ENCODE measurements around the gene DTL. TPM values are rescaled to one million over a fixed set of nuclear protein-coding genes. Genes with fewer than 3 reads are reported as not detected.

The DTL gene
- total RNA-seq, 1 donor from 2014 or later, result 0.43 TPM

DNA sequence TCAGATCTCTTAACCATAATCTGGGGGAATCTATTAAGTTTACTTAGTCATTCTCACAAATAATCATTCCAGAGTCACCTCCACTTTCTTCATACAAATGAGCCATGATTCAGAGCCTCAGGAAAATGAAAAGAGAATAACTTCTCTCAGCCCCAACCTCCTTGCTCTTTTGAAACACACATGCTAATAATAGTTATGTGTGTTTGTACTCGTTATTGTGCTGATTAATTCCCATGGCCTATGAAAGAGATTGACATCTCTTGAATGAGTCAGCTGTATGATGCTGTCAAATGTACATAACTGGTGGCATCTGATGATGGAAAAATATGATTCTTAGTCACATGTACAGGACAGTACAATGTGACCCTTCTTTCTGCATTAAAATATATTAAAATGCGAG lies 41.5 kb downstream of the DTL start:
- intact Hi-C loops (cut with DNase I), result loop anchor here (10.0 kb wide), 1 partner anchor 158 kb away; no protein-coding TSS in a partner anchor
- no peak for ATAC-seq (ENCODE audit: poor library complexity)
- no peak for DNase-seq

DNA sequence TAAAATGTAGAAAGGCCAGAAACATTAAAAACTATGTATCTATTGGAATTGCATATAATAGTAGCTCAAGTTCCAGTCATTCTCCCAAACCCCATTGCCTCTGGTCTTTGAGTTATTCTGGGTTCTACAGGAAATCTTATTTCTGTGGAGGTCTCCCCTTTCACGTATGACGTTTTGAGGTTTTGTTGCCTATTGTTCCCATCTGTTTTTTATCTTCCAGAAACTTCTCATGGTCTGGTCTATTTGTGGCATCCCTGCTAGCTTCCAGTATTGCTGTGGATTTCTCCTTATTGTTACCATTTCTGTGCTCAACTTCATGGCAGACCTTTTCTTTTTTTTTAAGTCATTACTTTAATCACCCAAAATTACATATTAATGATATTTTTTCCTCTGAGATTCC lies 43.3 kb downstream of the DTL start:
- intact Hi-C loops (cut with DNase I), result loop anchor here (10.0 kb wide), 1 partner anchor 156 kb away; no protein-coding TSS in a partner anchor
- no peak for DNase-seq
- no peak for ATAC-seq (ENCODE audit: poor library complexity)

DNA sequence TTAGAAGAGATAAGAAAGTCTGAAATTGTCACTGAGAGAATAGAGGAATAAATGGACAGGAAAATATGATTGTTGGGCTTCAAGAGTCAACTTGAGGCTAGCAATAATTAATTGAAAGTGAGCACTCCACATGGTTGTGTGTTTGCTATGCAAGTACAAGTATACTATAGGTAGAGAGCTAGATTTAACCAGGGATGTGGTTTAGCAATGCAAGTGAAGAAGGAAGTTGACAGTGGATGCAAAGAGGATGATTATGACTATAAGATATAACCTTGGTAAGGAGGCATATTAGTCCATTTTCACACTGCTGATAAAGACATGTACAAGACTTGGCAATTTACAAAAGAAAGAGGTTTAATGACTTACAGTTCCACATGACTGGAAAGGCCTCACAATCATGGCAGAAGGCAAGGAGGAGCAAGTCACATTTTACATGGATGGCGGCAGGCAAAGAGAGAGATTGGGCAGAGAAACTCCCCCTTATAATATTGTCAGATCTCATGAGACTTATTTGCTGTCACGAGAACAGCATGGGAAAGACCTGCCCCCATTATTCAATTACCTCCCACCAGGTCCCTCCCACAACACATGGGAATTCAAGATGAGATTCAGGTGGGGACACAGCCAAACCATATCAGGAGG lies 47.3 kb downstream of the DTL start:
- DNase-seq (no peak), ATAC-seq (ENCODE audit: poor library complexity) (no peak)
- intact Hi-C loops (cut with DNase I), result no loop called here

DNA sequence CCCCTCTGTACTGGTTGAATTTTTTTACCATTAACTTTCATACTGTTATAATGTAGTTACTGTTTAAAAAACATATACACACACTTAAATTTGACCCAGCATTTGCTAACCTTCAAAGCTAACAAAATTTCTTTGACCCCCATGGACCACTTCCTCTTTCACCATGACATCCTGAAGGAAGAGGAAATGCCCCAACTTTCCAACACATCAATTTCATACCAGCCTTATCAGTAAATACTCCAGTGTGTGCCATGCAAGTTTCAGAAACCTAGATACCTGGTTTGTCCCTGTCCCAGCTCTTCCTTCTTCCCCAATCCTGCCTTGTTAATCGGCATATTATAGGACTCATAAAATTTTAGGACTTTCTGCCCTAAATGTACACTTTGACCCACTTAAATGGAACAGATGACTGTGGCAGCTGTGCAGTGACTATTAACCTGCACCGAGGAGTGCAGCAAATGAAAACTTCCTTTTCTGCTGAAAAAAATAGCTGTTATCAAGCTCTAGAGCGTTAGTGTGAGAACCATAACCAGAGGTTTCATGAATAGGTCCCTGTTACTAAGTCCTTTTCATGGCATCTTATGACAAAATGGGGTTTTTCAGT lies 54.1 kb downstream of the DTL start:
- no peak for ATAC-seq (ENCODE audit: poor library complexity)
- intact Hi-C loops (cut with DNase I), result no loop called here
- DNase-seq, result no peak

DNA sequence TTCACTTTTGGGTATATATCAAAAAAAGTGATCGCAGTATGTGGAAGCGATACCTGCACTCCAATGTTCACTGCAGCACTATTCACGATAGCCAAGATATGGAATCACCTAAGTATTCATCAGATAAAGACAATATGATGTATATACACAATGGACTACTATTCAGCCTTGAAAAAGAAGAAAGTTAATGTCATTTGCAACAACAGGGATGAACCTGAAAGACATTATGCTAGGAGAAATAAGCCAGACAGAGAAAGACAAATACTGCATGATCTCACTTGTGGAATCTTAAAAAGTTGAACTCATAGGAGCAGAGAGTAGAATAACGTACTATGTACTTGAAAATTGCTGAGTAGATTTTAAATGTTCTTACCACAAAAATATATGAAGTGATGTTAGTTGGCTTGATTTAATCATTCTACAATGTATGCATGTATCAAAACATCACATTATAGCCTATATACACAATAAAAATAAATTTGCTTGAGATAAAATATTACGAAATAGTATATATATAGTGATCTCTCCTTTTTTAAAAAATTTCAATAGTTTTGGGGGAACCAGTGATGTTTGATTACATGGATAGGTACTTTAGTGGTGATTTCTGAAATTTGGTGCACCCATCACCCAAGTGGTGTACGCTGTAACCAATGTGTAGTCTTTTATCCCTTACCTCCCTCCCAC lies 56.0 kb downstream of the DTL start:
- no peak for DNase-seq
- ATAC-seq (ENCODE audit: poor library complexity), result no peak
- intact Hi-C loops (cut with DNase I), result no loop called here

DNA sequence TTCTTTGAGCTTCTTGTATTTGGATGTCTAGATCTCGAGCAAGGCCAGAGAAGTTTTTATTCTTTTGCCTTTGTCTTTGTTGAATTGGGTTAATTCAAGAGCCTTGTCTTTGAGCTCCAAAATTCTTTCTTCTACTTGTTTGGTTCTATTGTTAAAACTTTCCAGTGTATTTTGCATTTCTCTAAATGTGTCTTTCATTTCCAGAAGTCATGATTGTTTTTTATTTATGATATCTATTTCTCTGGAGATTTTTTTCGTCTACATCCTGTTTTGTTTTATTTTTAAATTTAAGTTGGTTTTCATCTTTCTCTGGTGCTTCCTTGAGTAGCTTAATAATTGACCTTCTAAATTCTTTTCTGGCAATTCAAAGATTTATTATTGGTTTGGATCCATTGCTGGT lies 61.8 kb downstream of the DTL start:
- intact Hi-C loops (cut with DNase I), result no loop called here
- no peak for DNase-seq

DNA sequence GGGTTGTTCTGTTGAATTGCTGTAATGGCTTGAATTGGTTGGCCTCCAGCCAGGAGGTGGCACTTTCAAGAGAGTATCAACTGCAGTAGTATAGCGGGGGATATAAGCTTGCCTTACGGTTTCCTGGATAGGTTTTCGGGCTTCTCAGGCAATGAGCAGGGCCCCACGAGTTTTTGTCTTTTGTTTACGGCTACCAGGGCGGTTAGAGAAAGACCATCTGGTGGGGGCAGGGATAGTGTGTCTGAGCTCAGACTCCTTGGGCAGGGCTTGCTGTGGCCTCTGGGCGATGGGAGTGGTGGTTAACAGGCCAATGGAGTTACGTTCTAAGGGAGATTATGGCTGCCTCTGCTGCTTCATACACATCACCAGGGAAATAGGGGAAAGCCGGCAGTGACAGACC lies 62.8 kb downstream of the DTL start:
- no peak for ATAC-seq (ENCODE audit: poor library complexity)
- intact Hi-C loops (cut with DNase I), result no loop called here
- no peak for DNase-seq

More for the DNA sequence above, 61.8 kb downstream of the DTL start:
- ATAC-seq (ENCODE audit: poor library complexity), result no peak

DNA sequence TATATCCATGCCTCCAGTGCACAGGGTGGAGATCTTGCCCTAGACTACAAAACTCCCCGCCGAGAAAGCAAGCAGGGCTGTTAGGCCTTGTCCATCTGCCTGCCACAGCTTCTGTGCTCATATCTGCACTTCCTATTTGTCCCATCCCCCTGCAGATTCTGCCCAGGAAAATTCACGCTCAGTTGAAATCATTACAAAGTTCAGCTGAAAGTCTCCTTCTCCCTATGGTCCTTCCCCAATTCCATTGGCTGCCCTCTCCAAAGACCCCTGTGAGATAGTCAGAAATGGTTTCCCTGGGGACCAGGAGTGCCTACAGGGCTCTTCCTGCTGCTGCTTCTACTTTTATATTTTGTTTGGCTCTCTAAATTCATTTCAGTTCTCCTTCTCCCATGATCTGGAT lies 63.2 kb downstream of the DTL start:
- no peak for ATAC-seq (ENCODE audit: poor library complexity)
- intact Hi-C loops (cut with DNase I), result no loop called here
- no peak for DNase-seq

DNA sequence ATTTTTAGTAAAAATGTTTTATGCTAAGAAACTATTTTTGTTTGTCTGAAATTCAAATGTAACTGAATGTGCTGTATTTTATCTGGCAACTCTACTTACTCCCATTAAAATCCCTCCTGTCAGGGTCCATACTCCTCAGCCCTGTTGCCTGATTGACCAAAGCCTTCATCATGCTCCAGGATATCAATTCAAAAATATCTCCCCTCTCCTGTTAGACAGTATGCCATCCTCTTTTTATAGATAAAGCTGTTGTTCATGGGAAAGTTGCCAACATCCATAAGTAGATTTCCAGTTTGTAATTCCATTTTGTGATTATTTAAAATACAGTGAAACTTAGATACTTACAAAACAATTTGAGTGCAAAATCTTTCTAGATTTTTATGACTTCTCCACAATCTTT lies 65.7 kb downstream of the DTL start:
- DNase-seq (no peak), ATAC-seq (ENCODE audit: poor library complexity) (no peak)
- intact Hi-C loops (cut with DNase I), result no loop called here

DNA sequence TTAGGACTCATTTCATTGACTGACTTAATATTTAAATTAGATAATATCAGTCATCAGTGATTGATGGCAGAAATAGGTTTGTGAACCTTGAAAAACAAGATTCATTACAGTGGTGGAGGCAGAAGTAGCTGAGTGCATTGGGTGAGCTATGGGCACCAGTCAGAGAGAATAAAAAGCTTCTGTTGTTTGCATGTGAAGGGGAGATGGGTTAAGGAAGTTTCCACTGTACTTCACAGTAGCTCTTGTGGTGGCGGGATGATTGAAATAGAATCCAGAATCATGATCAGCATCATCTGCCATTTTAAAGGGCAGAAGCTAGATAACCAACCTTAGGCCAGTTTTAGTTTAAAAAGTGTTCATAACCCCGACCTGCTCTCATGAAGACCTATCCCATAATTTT lies 66.2 kb downstream of the DTL start:
- intact Hi-C loops (cut with DNase I), result no loop called here
- no peak for ATAC-seq (ENCODE audit: poor library complexity)
- DNase-seq, result no peak

DNA sequence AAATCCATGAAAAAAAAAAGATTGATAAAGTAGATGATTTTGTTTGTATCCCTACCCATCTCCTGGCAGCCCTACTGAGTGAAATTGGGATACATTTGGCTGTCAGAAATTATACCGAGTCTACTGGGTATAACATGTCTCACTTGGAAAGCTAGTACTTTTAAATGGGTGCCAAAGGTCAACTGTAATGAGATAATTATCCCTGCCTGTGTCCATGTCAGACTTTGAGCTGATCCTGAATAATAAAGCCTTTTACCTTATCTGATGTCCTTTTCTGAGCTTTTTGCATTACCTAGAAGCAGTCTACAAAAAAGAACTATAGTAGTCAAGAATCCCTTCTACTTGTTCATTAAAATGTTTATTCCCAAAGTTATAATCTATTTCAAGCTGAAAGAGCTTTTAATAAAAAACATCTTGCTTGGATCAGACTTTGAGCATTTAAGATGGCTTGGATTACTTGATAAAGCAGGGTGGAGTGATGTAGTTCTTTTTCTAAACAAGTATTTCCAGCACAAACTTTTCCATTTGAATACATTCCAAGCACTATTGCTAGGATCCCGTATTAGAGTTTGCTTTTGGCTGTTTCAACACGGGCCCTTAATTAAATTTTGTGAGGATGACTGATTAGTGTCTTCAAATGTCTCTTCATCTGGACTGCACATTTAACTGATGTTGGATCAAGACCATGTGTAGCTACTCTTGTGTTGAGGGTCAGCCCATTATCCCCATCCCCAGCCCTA lies 69.2 kb downstream of the DTL start:
- DNase-seq (no peak), ATAC-seq (ENCODE audit: poor library complexity) (peak; percentile 45)
- intact Hi-C loops (cut with DNase I), result no loop called here

DNA sequence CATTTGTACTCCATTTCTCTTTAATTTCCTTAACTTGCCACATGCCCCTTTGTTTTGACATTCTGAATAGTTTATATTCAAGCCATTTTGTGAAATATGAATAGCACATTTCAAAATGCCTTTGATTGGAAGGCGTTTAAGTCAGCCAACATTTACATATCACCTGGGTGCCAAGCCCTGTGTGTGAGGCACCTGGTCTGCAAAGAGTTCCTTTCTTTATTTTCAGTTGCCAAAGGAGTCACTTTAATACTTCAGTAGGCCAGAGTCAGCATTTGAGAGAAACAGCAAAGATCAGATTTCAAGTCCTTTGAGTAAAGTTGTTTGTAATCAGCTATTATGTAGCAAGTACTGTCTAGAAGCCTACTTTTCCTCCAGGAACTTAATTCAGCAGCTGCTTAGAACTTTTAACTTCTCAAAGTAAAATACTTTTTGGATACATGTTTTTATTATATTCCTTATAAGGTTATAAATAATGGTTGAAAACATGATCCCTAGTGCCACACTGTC lies 70.8 kb downstream of the DTL start:
- intact Hi-C loops (cut with DNase I), result no loop called here
- no peak for DNase-seq

DNA sequence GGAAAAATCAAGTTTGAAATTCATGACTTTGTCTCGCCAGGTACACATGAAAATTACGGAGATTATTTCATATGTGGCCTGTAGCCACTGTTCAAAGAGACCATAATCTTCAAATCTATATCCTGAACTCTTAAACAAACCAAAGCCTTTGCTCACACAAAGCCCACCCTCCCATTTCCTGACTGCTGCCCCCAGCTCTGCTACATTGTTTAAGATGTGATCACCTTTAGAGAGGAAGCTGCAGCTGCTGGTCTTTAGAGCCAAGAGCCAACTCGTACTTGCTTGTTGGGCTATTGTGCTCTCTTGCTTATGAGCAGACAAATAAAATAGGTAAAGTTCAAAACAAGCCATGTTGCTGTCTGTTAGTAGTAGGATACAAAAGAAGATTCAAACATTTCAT lies 71.9 kb downstream of the DTL start:
- intact Hi-C loops (cut with DNase I), result no loop called here
- ATAC-seq (ENCODE audit: poor library complexity) (no peak), DNase-seq (no peak)

More for the DNA sequence above, 70.8 kb downstream of the DTL start:
- no peak for ATAC-seq (ENCODE audit: poor library complexity)

DNA sequence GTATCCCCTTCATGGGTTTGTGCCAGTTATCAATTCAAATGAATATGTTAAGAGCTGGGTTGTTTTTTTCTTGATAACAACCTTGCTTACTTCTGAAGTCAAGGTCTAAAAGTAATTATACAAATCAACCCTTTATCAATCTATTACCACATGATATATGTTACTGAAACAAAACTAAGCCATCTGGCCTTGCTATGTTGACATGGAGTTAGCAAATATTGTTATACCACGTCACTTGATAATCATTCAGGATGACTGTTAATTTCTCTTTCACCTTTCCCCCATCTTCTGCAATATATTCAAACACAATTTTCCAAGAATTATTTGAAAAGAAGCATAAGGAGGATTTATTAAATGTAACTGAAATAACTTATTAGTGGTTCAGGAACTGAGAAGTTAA lies 72.6 kb downstream of the DTL start:
- no peak for ATAC-seq (ENCODE audit: poor library complexity)
- intact Hi-C loops (cut with DNase I), result no loop called here
- no peak for DNase-seq

DNA sequence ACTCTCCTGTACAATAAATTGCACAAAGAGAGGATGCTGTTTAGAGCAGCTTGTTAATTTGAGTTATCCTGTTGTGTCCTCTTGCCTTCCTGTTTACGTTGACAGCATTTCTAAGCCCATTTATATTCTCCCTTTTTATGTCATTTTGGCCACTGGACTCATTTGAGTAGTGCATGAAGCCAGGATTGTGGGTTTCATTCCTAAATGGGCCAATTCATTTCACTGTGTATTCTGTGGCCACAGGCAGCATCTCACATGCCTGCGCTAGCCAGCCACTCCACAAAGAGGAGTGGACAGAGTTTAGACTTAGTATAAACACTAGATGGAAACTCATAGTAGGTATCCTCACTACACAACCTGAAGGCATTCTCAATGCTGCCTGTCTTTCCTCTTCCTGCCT lies 73.4 kb downstream of the DTL start:
- intact Hi-C loops (cut with DNase I), result no loop called here
- ATAC-seq (ENCODE audit: poor library complexity), result no peak
- no peak for DNase-seq

DNA sequence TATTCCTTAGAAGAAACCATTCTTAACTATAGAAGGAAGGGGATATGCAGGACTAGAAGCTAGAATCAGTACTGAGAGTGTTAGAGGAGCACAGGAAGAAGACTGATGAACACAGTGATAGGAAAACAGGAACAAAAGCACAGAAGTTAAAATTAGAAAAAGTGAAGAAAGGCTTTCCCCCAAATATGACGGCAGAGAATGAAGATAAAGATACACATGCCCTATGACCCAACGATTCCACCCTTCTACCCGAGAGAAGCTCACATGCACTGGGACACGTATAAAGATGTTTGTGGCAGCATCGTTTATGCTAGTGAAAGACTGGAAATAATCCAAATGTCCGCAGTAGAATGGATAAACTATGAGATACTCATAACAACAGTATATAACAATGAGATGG lies 74.2 kb downstream of the DTL start:
- intact Hi-C loops (cut with DNase I), result no loop called here
- DNase-seq, result no peak
- ATAC-seq (ENCODE audit: poor library complexity), result peak; percentile 10

DNA sequence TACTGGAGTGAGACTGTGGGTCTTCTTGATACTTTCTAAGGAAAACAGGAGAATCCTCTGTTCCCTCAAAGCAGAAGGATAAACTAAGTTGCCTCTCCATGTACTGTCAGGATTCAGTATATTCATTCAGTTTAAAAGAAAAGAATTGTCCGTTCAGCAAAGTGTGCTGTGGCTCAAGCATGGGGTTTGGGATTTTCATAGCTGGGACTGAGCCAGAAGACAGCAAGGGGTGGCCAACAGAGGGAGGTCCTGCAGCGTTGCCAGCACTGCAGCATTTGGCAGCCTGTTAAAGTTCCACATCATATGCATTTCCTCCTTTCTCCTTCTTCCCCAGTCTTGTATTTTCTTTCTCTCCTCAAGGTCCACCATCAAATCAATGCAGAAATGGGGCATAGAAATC lies 75.1 kb downstream of the DTL start:
- DNase-seq, result peak; percentile 50
- intact Hi-C loops (cut with DNase I), result no loop called here
- peak; percentile 73 for ATAC-seq (ENCODE audit: poor library complexity)

DNA sequence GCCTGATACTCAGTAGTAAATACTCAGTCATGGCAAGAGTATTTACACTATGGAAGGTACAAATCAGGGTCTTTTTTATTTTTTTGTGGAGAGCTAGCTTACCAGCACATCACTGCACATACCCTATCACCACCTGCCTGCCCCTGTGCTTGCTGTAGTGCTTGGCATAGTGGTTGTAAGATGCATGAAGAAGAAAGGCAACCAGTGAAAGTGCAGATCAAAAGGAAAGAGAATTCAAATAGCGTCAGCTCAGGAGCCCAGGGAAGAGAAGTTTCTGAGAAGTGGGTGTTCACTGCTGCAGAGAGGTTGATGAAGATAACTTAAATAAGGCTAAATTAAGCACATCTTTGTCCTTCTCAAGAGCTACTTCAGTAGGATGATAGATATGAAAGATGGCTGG lies 76.0 kb downstream of the DTL start:
- no peak for ATAC-seq (ENCODE audit: poor library complexity)
- no peak for DNase-seq
- intact Hi-C loops (cut with DNase I), result no loop called here

DNA sequence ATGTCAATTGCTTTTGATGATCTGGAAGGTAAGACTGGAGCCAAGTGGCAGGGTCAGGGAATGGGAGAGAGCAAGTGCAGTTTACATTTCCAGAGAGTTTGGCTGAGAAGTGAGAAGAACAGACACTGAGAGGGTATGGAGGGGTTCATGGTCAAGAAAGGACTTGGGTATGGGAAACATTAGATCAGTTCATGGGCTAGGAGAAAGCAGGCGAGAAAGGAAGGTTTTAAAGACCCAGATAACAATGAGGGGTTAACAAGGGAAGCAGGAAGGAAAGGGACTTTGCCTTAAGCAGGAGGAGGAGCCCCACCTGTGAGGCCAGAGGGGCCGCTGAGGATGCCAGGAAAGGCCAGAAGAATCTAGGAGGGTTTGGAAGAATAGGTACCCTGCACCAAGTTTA lies 78.2 kb downstream of the DTL start:
- intact Hi-C loops (cut with DNase I), result no loop called here
- no peak for ATAC-seq (ENCODE audit: poor library complexity)
- no peak for DNase-seq

Measured in Right ventricle myocardium superior (tissue), 1 donor.